Osteoblast (primary cell): Measurements from ENCODE around the gene ZNF311. TPM values are rescaled to one million over a fixed set of nuclear protein-coding genes. Genes with fewer than 3 reads are reported as not detected.
A peak's percentile ranks its signal among the peaks of the same experiment; 100 is the strongest.
"Not testable (repeated sequence)": the region's sequence is repeated elsewhere in the genome, so short reads cannot be mapped to it uniquely, and the experiment has no call there.

Experiments used
- DNase-seq: peaks from one replicate; pipeline ENCODE4 v3.0.0; 2011; ENCODE audit warnings: low spot score, mixed read lengths; ENCODE audit not compliant: insufficient read length; ENCODE audit errors: missing footprints
- H2AFZ ChIP-seq: 2 replicates; pipeline ENCODE4 v1.6.0; 2011; ENCODE audit warnings: mild to moderate bottlenecking, low read length
- H3K27ac ChIP-seq: 2 replicates; pipeline ENCODE4 v1.5.1; 2011; ENCODE audit warnings: mild to moderate bottlenecking, low read depth, low read length, moderate library complexity
- H3K27me3 ChIP-seq: 2 replicates; pipeline ENCODE4 v1.6.0; 2012; ENCODE audit warnings: mild to moderate bottlenecking, control low read depth, inconsistent platforms, low read length, moderate library complexity; ENCODE audit not compliant: insufficient read depth
- H3K36me3 ChIP-seq: 2 replicates; pipeline ENCODE4 v1.5.1; 2011; ENCODE audit warnings: mild to moderate bottlenecking, low read length, control low read depth, moderate library complexity; ENCODE audit not compliant: insufficient read depth
- H3K4me1 ChIP-seq: 2 replicates; pipeline ENCODE4 v1.5.1; 2011; ENCODE audit warnings: mild to moderate bottlenecking, low read length, control low read depth, moderate library complexity; ENCODE audit not compliant: insufficient read depth
- H3K4me2 ChIP-seq: 2 replicates; pipeline ENCODE4 v1.6.0; 2011; ENCODE audit warnings: mild to moderate bottlenecking, low read length; ENCODE audit not compliant: insufficient read depth
- H3K4me3 ChIP-seq: fragments of 200-600 bp; sonication (generic); 3 replicates; pipeline ENCODE4 v1.5.1; 2012; ENCODE audit warnings: mild to moderate bottlenecking, low read length, inconsistent platforms; ENCODE audit not compliant: insufficient read depth
- H3K79me2 ChIP-seq: 2 replicates; pipeline ENCODE4 v1.6.0; 2012; ENCODE audit warnings: mild to moderate bottlenecking, low read length, control low read depth, inconsistent platforms; ENCODE audit not compliant: insufficient read depth
- H3K9me3 ChIP-seq: 2 replicates; pipeline ENCODE4 v1.5.1; 2011; ENCODE audit warnings: low read depth, low read length, control low read depth
- H4K20me1 ChIP-seq: 2 replicates; pipeline ENCODE4 v1.6.0; 2012; ENCODE audit warnings: mild to moderate bottlenecking, low read length, control low read depth; ENCODE audit not compliant: insufficient read depth
- total RNA-seq: library from RNA; depleted of rRNA; stranded (reverse); fragments of >200 nt; gene quantifications from 2 replicates; pipeline ENCODE4 v1.2.3, GENCODE V29; 2012
- TF ChIP-seq, protein P1 (sequence below): IDR thresholded peaks from 2 replicates; pipeline ENCODE4 v1.5.1; 2011; ENCODE audit warnings: mild to moderate bottlenecking, low read depth, low read length, moderate library complexity; ENCODE audit errors: extremely low read depth

Gene ZNF311
- total RNA-seq, 1 donor, result 1.1 TPM

DNA sequence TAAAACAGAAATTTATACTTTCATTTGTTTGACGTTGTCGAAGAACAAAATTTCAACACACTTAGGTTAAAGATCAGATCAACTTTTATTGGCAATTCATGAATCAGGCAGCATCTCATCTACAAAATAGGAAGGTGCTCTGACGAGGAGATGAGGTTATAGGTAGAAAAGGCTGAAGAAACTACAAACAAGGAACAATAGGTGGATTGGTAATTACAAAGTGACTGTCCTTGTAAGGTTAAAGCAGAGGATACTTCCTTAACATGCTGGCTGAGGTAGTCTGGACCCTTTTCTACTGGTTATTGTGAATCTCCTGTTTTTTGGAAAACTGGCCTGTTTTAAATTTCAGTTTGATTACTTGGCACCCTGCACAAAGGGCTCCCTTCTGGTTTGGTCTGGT lies 48.8 kb downstream of the ZNF311 start:
- Histone ChIP-seq H3K4me2 (no peak overlapping the region), H3K79me2 (no peaks in the 10 kb centered on the region), H3K9me3 (no peaks in the 10 kb centered on the region), H3K27me3 (peaks cover 7% of the 10 kb centered on the region), H3K36me3 (no peaks in the 10 kb centered on the region), H3K27ac (no peak overlapping the region), H3K4me1 (peaks cover 3% of the 10 kb centered on the region), H3K4me3 (no peak overlapping the region), H4K20me1 (no peaks in the 10 kb centered on the region), H2AFZ (no peak overlapping the region)
- TF ChIP-seq, protein P1, sequence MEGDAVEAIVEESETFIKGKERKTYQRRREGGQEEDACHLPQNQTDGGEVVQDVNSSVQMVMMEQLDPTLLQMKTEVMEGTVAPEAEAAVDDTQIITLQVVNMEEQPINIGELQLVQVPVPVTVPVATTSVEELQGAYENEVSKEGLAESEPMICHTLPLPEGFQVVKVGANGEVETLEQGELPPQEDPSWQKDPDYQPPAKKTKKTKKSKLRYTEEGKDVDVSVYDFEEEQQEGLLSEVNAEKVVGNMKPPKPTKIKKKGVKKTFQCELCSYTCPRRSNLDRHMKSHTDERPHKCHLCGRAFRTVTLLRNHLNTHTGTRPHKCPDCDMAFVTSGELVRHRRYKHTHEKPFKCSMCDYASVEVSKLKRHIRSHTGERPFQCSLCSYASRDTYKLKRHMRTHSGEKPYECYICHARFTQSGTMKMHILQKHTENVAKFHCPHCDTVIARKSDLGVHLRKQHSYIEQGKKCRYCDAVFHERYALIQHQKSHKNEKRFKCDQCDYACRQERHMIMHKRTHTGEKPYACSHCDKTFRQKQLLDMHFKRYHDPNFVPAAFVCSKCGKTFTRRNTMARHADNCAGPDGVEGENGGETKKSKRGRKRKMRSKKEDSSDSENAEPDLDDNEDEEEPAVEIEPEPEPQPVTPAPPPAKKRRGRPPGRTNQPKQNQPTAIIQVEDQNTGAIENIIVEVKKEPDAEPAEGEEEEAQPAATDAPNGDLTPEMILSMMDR, result no peak
- no peak for DNase-seq

DNA sequence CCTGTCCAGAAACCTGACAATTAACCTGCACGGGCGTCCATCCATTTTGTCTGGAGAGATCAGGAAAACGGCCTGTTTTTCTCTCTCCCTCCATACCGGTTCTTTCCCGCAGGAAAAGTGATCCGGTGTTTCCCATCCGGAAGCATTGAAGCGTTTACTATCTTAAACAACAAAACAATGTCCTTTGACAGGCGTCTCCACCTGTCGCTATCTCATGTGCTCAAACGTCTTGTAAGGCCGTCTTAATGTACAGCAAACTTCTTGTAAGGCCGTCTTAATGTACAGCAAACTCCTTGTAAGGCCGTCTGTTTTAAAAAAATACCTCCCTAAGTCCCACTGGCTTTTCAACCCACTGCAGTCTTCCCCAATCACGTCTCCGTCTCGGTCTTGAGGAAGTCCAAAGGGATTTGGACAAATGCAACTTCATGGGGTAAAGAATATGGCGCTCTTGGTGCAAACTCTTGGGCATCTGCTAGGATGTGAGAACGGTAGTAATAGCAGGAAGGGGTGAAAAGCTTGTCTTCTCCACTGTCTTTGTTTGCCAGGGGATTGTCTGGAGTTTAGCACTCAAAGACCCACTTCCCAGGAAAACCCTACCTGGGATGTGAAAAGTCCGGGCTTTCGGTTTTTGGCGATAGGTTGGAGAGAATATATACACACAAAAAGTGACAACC lies 51.4 kb downstream of the ZNF311 start:
- H2AFZ ChIP-seq, result peak overlapping the region; percentile 87
- H3K4me2 ChIP-seq, result peak overlapping the region; percentile 83
- no peak overlapping the region for H3K27ac ChIP-seq
- H4K20me1 ChIP-seq, result no peaks in the 10 kb centered on the region
- no peaks in the 10 kb centered on the region for H3K36me3 ChIP-seq
- peaks cover 3% of the 10 kb centered on the region for H3K4me1 ChIP-seq
- peak; percentile 88 for DNase-seq
- TF ChIP-seq, protein P1, result no peak
- no peaks in the 10 kb centered on the region for H3K79me2 ChIP-seq
- peak overlapping the region; percentile 70 for H3K4me3 ChIP-seq
- H3K27me3 ChIP-seq, result peaks cover 7% of the 10 kb centered on the region
- no peaks in the 10 kb centered on the region for H3K9me3 ChIP-seq

DNA sequence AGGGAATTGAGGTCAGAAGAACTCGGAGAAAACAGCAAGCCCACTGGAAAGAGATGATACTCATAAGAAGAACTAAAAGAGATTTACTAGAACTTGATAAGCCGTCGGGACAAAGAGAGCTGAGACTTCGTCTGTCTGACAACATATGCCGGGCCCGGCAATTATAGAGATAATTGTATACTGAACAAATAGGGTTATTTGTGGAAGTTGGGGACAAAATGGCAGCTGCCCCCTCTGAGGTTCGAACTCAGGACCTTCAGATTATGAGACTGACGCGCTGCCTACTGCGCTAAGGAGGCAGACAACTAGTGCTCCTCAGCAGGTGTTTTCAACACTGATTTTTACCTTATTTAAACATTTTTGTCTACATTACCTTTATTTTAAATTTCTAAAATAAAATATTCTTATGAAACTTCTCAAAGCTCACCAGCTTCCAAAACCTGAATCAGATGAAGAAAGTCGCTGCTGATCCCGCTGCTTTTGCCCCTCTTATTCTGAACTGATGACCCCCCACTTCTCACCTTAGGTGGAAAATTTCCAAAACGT lies 52.0 kb downstream of the ZNF311 start:
- DNase-seq, result peak; percentile 94
- Histone ChIP-seq H3K4me1 (peaks cover 3% of the 10 kb centered on the region), H4K20me1 (no peaks in the 10 kb centered on the region)

DNA sequence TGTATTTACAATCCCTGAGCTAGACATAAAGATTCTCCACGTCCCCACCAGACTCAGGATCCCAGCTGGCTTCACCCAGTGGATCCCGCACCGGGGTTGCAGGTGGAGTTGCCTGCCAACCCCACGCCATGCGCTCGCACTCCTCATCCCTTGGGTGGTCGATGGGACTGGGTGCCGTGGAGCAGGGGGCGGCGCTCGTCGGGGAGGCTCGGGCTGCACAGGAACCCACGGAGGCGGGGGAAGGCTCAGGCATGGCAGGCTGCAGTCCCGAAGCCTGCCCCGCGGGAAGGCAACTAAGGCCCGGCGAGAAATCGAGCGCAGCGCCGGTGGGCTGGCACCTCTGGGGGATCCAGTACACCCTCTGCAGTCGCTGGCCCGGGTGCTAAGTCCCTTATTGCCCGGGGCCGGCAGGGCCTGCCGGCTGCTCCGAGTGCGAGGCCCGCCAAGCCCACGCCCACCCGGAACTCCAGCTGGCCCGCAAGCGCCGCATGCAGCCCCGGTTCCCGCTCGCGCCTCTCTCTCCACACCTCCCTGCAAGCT lies 55.4 kb downstream of the ZNF311 start:
- H2AFZ ChIP-seq, DNase-seq, H3K27ac ChIP-seq, H3K36me3 ChIP-seq, H3K4me2 ChIP-seq, H3K27me3 ChIP-seq, H3K4me3 ChIP-seq, H3K9me3 ChIP-seq, H4K20me1 ChIP-seq, H3K79me2 ChIP-seq, H3K4me1 ChIP-seq: not testable (repeated sequence)

More for the DNA sequence above, 52.0 kb downstream of the ZNF311 start:
- H3K79me2 ChIP-seq, result no peaks in the 10 kb centered on the region
- H3K27me3 ChIP-seq, result peaks cover 7% of the 10 kb centered on the region
- no peaks in the 10 kb centered on the region for H3K36me3 ChIP-seq
- H3K27ac ChIP-seq, result no peak overlapping the region
- peak overlapping the region; percentile 87 for H2AFZ ChIP-seq
- peak overlapping the region; percentile 83 for H3K4me2 ChIP-seq
- H3K4me3 ChIP-seq, result peak overlapping the region; percentile 70
- no peaks in the 10 kb centered on the region for H3K9me3 ChIP-seq
- TF ChIP-seq, protein P1, result no peak
